HG02870 (cell line): ENCODE results near the gene ANKRD40.
"Not testable (repeated sequence)": the region's sequence is repeated elsewhere in the genome, so short reads cannot be mapped to it uniquely, and the experiment has no call there.

Source experiments
- ATAC-seq: cut with Tn5 transposase; IDR thresholded peaks from one replicate; pipeline ENCODE4 v1.9.1; 2021; ENCODE audit warnings: mild to moderate bottlenecking, moderate library complexity; ENCODE audit not compliant: unreplicated experiment

Gene ANKRD40

DNA sequence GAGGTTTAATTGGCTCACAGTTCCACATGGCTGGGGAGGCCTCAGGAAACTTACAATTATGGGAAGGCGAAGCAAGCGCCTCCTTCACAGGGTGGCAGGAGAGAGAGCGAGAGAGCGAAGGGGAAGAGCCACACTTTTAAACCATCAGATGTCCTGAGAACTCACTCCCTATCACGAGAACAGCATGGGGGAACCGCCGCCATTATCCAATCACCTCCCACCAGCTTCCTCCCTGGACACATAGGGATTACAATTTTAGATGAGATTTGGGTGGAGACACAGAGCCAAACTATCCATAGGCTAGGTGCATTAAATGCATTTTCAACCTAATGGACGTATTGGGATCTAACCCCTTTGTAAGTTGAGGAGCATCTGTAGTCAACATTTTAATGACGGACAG is 4.9 kb upstream of the ANKRD40 start:
- ATAC-seq = no peak

GRCh38 chr17:50710650-50711049 is 2.9 kb upstream of the ANKRD40 start:
- ATAC-seq = no peak

DNA sequence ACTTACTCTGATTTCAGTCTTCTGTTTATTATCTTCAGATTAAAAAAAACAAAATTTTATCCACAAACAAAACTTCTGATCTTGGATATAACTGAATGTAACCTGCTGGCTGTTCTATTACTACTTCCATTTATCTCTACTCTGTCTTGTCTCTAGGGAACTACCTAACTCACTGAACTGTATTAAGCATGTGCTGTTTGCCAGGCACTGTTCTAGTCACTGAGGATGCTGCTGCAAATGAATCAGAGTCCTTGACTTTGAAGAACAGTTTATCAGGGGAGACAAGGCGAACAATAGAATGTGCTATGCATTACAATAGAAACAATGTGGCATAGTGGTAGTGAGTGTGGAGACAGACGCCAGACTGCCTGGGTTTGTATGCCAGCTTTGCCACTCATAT is 2.3 kb upstream of the ANKRD40 start:
- no peak for ATAC-seq

- ATAC-seq = not testable (repeated sequence)
Measured at GRCh38 chr17:50709053-50709452, 1.3 kb upstream of the ANKRD40 start.

- no peak for ATAC-seq
Measured at GRCh38 chr17:50708050-50709000, 611 bp upstream of the ANKRD40 start.

DNA sequence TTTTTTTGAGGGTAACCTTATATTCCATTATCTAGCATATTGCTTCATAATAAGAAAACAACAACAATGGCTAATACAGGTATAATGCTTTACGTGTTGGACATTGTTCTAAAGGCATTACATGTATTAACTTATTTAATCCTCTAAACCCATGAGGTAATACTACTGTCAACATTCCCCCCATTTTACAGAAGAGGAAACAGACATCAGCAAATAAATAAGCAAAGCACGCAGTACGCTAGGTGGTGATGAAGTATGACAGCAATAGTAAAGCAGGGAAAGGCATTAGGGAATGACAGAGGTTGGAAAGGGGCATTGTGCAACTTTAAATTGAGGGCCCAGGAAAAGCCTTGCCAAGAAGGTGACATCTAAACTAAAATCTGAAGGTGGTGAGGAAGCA is 4.6 kb downstream of the ANKRD40 start:
- no peak for ATAC-seq

GRCh38 chr17:50699410-50699809 is 8.3 kb downstream of the ANKRD40 start:
- ATAC-seq = no peak

GRCh38 chr17:50697663-50698272 is 9.9 kb downstream of the ANKRD40 start:
- no peak for ATAC-seq

DNA sequence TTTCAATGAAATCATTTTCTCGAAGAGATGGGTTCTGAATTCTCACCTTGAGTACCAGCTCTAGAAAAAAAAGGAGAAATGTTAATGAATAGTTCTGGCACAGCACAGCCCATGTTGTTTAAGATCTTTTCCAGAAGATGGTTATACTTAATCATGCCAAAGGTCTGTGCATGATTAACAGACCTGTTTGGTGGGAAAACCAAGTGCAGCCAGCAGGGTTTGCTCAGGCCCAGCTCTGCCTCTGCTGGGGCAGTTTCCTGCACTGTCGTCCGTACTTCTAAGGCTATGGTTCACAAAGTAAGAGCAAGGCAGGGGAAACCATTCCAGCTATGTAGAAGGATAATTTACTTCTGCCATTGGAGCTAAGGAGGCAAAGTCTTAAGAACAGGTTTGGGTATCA is 10.7 kb downstream of the ANKRD40 start:
- no peak for ATAC-seq

- ATAC-seq = no peak
Measured at GRCh38 chr17:50696365-50696879, 11.3 kb downstream of the ANKRD40 start.

DNA sequence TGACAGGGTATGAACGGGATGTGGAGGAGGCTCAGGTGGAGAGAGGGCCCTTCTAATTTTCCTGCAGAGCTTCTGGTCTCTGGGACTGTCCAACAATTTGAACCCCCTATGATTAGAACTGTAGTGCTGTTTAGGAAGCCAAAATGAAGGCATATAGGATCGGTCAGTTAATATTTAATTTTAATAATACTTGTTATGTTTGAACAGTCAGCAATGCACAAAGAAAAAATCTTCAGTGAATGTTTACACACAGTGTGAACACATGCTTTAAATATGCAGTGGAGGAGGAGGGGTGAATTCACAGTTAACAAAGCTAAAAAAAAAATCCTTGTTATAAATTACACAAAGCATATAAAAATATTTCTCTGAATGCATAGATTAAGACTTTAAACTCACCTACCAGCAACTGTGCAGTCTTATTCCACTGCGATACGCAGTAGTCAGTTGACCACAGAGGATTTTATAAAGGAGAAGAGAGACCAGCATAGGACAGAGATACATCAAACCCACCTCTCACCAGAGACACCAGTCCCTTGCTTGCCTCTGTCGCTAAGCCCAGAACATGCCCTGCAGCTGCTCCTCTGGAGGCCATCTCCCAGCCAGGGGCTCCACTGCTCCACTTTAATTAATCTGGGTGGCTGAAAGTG is 14.6 kb downstream of the ANKRD40 start:
- ATAC-seq = no peak

DNA sequence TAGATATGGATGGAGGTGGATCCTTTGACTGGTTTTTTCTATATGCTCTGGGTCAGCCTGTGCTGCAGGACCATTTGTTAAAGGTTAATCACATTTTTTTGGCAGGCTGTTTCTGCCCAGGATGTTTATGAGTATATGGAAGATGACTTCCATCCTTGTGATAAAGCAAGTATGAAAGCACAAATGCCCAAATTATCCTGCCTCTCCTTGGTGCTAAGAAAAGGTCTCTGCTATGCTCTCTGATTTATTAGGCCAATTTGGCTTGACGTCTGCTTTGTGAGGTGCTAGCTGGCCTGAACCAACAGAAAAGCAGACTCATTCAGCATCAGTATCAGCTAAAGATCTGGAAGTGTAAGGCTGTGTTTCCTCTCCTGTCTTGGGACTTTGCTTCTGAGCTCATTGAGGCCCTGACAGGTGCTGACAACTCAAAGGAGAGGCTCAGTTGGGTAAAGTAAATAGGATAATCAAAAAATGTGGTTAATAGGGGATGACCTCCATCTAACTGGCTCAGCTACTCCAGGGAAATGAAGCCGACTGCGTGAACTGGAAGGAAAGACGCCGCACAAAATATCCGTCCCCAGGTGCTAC is 15.2 kb downstream of the ANKRD40 start:
- no peak for ATAC-seq

DNA sequence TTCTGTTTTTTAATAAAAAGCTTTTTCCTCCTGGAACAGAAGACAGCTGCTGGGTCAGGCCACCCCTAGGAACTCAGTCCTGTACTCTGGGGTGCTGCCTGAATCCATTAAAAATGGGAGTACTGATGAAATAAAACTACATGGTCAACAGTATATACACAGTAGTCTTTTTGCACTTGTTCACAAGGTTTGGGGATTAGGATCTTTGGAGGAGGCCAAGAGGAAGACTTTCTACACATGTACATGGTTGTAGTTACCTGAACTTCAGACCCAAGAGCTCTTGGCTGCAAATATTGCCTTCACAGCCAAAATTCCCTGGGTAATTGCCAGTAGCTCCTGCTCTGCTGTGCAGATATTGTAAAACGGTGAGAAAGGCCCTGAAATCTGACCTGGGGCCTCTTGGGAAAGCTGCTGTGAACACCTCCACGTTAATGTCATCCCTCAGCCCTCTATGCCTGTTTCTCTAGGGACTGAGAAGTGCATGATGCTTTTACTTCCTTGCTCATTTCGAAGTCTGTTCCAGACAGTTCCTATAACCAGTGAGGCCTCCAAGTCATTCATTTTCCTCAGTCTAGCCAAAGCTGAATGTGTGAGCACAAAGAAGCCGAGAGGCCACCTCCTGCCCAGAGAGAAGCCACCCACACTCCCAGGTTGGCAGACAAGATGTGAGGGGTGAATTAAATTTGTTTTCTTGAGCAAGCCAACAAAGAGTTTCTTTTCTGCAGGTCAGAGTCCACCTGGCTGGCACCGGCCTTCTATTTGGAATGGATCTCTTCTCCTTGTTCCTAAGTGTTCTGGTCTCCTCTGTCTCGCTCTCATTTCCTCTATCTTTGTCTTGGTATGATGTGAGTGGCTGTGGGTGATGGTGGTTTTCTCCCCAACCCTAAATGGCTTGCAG is 15.9 kb downstream of the ANKRD40 start:
- no peak for ATAC-seq

- no peak for ATAC-seq
Measured at GRCh38 chr17:50690887-50691549, 16.7 kb downstream of the ANKRD40 start.

DNA sequence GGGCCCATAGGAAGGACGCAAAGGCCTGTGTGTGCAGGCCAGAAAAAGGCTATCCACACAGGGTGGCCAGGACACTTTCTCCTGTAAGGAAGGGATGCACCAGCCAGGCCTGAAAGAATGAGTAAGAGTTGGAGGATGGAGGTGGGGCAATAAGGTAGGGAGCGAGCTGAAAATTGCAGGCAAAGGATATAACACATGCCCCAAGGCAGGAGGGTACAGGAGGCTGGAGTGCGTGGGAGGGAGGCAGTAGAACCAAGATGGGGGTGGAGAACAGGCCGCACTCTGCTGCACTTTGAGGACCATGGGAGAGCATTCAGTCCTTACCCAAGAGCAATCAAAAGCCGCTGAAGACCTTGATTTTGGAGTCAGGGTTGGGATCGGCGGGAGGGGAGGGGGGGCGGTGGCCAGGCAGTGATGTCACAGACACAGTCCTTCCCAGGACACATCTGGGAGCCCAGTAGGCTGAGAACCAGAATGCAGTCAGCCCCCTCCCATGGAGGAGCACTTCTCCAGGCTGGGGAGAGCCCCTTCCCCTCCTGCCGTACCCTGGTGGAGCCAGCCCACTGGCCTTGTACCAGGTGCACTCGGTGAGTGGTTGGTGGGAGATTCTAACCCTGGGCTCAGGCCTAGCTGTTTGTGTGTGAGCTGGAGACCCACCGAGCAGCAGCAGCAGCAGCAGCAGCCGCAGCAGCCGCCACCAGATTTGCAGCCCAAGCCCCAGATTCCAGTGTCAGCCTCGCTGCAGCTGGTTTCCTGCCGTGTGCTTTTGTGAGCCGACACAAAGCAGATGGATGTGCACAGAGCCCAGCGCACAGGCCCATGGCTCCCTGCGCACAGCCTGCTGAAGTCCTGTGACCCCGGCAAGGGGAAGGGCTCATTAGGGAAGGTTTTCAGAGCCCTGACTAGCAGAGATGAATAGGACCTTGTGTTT is 17.5 kb downstream of the ANKRD40 start:
- ATAC-seq = no peak

DNA sequence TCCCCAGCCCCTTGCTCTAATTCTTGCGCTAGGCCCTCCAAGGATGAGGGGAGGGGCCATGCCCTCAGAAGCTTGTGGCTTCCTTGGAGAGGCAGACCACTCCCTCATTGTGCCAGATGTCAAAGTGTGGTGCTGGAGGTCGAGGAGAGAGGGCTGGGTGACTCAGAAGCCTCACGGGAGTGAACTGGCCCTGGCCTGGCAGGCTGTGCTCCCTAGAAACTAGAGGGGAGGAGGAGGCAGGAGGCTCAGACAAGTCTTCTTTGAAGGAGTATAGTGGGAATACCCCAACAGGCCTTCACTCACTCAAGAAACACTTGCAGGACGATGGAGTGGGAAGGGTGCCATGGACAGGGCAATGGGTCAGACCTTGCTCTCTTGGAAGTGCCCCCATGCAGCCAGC is 18.5 kb downstream of the ANKRD40 start:
- ATAC-seq = no peak

GRCh38 chr17:50688245-50688644 is 19.5 kb downstream of the ANKRD40 start:
- ATAC-seq = no peak

DNA sequence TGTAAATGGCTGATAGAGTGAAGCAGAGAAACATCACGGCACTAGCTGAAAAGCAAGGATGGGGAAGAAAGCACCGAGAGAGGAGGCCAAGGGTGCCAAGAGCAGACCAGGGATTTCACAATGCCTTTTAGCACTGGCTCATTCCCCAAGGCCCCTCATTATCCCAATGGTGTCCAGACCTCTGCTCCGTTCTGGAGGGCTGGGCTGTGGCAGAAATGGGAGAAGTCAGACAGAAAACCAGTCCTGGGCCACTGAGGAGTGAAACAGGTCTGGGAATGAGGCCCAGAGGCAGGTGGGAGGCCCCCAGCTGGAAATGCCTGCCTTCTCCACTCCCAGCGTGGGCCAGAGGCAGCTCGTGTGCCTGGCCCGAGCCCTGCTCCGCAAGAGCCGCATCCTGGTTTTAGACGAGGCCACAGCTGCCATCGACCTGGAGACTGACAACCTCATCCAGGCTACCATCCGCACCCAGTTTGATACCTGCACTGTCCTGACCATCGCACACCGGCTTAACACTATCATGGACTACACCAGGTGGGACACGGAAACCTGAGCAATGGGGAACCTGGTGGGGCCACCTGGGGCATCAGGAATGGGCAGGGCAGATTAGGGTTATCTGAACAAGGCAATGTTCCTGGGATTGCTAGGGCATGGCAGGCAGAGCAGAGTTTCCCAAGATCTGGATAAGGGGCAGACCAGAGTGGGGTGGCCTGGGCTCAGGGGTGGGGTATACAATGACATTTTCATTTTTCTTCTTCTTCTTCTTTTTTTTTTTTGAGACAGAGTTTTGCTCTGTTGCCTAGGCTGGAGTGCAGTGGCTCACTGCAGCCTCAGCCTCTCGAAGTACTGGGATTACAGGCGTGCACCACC is 20.3 kb downstream of the ANKRD40 start:
- ATAC-seq = no peak
